GM15510 (cell line): Measurements from ENCODE around the gene SUMO4.

Experiments
- POLR2A ChIP-seq: IDR thresholded peaks from 3 replicates; pipeline ENCODE4 v1.6.1; 2011; ENCODE audit warnings: borderline replicate concordance; ENCODE audit not compliant: insufficient read length; ENCODE audit errors: extremely low read depth

SUMO4 gene

DNA sequence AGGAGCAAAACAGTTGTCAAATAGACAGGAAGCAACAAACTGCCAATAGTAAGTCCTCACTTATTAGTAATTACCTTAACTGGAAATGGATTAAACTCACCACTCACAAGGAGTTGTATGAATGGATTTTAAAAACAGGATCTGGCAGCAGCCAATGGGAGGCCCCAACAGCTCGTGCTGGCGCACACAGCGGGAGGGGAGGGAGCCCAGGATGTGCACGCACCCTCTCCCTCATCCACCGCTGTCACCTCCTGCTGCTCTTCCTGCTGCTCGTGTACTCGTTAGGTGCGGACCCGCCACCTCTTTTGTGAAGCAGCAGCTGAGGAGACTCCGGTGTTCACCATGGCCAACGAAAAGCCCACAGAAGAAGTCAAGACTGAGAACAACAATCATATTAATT is at the start of gene SUMO4:
TSS of gene SUMO4 (plus strand) at position 213 of the 400 bp plus-strand sequence. CDS start at position 343, 130 bp downstream.
- no peak for TF ChIP-seq POLR2A

- no peak for TF ChIP-seq POLR2A
These were observed 46.1 kb upstream of the SUMO4 start for GRCh38 chr6:149354009-149354408.

DNA sequence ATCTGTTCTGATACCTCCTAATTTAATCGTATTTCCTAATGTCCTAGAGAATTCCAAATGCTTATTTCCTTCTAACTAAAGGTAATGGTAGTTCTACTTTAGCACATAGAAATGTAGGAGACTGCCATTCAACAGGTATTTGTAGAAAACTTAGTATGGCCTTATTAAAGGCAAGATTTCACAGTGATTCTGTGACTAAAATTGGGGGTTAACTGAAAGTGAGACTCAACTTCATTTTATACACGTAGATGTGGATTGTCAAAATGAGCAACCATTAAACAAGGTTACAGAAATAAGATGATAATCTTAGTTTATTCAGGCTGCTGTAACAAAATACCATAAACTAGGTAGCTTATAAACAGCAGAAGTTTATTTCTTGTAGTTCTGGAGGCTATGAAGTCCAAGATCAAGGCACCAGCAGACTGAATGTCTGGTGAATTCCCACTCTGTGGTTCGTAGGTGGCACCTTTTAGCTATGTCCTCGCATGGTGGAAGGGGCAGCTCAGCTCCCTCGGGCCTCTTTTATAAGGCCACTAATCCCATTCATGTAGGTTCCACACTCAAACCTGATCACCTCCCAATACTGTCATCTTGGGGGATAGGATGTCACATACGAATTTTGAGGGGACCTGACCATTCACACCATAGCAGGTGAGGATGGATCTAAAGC is 43.8 kb upstream of the SUMO4 start:
- TF ChIP-seq POLR2A = no peak

DNA sequence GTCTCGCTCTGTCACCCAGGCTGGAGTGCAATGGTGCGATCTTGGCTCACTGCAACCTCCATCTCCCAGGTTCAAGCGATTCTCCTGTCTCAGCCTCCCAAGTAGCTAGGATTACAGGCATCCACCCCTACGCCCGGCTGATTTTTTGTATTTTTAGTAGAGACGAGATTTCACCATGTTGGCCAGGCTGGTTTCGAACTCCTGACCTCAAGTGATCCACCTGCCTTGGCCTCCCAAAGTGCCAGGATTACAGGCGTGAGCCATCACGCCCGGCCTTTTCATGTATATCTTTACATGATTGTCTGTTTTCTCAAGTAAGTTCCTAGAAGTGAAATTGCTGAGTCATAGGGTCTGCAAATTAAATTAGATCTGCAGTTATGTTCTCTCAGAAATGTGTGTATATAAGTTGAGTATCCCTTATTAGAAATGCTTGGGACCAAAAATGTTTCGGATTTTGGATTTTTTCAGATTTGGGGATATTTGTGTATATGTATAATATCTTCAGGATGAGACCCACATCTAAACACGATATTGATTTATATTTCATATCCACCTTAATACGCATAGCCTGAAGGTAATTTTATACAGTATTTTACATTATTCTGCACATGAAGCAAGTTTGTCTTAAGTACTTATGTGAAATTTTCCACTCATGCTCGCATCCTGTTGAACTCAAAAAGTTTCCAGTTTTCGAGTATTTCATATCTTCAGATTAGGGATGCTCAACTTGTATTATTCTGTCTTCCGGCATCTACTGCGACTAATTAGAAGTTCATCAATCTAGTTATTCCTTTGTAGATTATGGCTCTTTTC is 42.1 kb upstream of the SUMO4 start:
- TF ChIP-seq POLR2A = no peak

DNA sequence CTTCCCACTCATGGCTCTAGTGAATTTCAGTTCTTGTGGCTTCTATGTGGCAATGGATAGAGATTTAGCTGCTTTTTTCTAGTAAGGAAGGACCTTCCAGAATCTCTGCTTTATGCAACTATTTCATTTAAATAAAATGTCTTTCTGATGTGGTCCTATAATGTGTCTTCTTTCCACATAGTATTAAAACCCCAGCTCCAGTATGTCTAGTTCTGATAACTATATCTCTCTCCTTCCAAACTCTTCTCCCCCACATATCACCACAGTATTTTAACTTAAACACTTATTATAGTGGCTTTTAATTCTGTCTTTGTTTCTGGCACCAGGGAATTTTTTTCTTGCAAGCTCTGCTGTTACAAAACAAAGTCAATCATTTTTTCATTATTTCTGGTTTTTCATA is 40.6 kb upstream of the SUMO4 start:
- no peak for TF ChIP-seq POLR2A

GRCh38 chr6:149360536-149360935 is 39.5 kb upstream of the SUMO4 start:
- no peak for TF ChIP-seq POLR2A

DNA sequence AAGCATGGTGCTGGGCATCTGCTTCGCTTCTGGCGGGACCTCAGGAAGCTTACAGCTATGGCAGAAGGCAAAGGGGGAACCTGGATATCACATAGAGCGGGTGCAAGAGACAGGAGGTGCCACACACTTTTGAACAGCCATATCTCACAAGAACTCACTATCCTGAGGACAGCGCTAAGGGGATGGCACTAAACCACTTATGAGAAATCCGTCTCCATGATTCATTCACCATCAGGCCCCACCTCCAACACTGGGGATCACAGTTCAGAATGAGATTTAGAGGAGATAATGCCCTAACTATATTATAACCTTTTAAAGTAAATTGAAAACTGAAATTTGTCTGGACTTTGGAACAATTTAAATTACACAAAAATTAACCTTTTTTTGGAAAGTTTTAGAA is 37.8 kb upstream of the SUMO4 start:
- TF ChIP-seq POLR2A = no peak

- TF ChIP-seq POLR2A = no peak
These were observed 36.9 kb upstream of the SUMO4 start for GRCh38 chr6:149363154-149363553.

- TF ChIP-seq POLR2A = no peak
These were observed 35.5 kb upstream of the SUMO4 start for GRCh38 chr6:149364557-149364956.

DNA sequence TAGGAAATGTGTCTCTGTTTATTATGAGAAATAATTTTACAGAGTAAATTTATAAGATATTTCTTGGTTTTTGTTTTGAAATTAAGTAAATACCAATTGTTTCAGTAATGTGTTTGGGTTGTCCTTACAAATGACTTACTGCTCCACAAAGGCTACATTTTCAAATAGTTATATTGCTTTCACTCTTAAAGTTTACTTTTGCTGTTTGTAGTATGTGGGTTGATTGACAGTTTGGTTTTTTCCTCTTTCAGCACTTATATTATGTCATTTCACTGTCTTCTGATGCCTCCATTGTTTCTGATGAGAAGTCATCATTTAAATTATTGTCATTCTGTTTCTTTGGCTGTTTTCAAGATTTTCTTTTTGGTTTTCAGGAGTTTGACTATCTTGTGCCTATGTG is 34.9 kb upstream of the SUMO4 start:
- TF ChIP-seq POLR2A = no peak

- TF ChIP-seq POLR2A = no peak
These were observed 33.7 kb upstream of the SUMO4 start for GRCh38 chr6:149366267-149366921.

- no peak for TF ChIP-seq POLR2A
These were observed 32.0 kb upstream of the SUMO4 start for GRCh38 chr6:149368065-149368464.

- TF ChIP-seq POLR2A = no peak
These were observed 28.9 kb upstream of the SUMO4 start for GRCh38 chr6:149371154-149371553.

DNA sequence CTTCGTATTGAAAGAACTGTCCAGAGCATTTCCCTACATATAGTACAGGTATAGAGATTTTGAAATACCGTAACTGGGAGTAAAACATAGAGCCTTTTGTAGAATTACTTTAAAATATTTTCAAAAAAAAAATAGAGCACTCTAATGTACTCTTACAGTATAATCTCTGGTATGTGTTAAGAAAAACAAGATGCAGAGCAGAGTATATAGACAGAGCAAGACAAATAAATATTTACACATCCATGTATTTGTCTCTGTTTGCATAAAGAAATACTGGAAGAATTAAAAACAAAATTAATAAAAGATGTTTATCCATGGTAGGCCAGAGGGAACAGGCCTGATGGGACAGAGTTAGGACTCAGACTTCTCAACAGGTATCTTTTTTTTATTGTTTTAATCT is 28.0 kb upstream of the SUMO4 start:
- TF ChIP-seq POLR2A = no peak

- no peak for TF ChIP-seq POLR2A
These were observed 26.6 kb upstream of the SUMO4 start for GRCh38 chr6:149373511-149373910.
